ENCODE results near the gene FOXO1.

Gene FOXO1

DNA sequence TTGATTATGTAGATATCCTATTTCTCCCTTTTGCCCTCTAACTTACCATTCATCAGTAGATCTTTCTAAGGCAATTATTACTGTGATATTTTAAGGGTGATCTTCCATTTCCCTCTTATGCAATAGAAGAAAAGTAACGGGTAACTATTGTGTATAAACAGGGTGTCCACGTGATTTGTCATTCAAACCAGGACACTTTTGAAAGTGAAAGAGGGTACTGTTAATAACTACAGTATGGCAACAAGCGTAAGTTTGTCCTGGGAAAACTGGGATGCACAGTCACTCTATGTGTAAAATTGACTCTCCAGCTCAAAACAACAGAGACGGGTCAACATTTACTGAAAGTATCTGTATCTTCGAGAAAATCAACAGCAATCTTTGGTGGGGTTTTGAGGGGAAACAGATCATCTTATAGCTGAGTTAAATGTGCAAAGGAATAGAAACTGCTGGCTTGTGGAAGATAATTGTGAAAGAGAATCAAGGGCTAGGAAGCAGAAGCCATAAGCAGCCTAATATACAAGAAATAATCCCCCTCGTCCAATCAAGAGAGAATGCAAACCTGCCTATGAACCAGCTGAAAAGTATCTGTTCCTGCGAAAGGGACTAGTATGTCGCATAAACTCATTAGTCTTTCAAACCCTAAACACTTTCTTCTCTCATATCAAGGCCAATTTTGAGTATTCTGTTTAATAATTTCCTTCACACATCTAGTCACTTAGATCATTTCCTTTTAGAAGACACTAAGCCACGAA is 126.7 kb downstream of the FOXO1 start:
- DNase-seq: no peak

DNA sequence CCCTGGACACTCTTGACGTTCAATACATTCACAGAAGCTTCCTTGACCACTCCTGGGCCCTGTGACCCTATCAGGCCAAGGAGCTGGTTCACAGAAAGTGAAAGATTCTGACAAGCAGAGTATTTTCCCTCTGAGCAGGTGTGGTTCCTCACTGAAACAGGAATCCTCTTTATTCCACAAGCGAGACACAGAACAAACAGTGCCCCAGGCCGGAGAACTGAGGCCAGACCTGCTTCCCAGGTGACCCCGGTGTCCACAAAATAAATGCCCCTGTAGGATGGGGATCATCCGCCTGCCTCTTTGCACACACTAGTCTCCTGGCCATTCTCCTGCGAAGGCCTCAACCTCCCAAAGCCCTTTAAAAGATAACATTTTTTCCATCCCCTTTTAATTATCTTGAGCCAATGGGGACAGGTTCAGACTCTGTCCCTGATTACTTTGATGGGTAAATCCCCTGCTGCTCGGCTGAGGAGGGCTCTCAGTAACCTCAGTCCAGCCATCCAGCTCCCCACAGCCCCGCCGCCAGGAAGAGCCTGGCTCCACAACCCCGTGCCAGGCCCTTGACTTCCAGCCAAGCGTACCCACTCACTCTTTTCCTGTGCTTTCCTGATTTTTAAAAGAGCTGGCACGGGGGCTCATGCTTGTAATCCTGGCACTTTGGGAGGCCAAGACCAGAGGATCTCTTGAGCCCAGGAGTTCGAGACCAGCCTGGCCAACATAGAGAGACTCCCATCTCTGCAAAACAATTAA is 129.1 kb downstream of the FOXO1 start:
- DNase-seq: no peak

DNA sequence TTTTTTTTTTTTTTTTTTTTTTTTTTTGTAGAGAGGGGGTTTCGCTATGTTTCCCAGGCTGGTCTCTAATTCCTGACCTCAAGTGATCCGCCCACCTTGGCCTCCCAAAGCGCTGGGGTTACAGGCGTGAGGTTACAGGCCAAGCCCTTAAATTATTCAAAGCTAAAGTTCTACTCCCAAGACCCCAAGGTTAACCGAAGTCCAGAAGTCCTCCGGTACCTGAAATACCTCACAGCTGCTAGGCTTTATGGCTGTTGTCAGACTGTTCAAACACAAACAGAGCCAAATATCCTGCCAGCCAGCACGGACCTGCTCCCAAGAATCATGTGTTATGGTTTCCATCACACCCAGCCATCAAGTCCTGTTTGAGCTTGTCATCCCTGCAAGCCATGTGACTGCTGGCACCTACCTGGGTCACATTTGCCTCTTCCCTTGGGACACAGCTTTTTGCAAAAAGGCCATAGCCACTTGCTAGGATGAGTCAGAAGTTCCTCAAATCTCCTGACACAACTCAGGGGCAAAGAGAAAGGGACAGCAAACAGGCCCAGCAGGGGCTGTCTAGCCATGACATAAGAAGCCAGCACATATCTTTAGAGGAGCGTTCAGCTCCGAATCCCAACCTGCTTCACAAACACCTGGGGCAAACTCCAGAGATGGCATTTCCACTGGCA is 129.9 kb downstream of the FOXO1 start:
- no peak for DNase-seq

DNA sequence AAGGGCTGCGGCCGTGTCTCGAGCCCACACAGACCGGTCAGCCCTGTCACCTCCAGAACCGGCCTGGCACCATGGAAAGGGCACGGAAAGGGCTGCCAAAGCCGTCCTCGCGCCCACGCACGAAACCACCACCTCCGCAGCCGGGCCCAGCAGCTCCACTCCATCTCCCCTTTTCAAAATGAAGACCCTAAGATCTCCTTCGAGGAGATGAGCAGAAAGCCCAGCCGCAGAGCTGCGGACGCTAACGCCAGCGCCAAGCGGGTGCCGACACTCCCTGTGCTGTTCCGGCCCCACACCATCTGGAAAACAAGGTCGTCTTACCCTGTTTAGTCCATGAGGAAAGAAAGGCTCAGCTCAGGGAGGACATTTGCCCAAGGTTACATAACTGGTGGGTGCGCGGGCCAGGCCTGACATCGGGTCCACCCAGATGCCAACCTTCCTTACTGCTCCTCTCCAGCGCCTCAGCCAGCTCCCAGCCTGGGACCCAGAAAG is 131.1 kb downstream of the FOXO1 start:
- DNase-seq: no peak

DNA sequence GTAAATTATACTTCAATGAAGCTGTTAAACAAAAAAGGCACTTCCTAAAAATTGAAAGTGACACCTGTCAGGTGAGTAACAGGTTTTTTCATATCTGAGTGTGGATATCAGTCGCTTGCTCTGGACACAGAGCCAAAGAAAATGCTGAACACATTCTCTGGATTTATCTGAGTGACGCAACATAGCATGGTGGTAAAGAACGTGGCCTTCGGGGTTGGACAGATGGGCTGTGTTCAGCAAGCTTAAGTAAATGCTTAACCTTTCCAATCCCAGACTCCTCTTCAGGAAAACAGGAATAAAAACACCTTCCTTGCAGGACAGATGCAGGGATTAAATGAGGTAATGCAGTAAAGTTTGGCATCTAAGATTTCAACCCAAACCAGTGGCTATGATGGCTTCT is 132.0 kb downstream of the FOXO1 start:
- no peak for DNase-seq

DNA sequence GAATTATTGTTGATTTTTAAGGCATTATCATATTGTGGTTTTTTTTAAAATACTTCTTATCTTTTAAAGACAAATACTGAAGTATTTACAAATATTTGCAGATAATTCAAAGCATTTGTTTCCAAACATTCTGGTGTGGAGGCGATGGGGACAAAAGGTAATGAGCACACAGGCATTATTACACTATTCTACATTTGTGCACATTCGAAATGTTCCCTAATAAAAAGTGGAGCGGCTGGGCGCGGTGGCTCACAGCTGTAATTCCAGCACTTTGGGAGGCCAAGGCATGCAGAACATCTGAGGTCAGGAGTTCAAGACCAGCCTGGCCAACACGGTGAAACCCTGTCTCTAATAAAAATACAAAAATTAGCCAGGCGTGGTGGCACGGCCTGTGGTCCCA is 133.4 kb downstream of the FOXO1 start:
- no peak for DNase-seq

DNA sequence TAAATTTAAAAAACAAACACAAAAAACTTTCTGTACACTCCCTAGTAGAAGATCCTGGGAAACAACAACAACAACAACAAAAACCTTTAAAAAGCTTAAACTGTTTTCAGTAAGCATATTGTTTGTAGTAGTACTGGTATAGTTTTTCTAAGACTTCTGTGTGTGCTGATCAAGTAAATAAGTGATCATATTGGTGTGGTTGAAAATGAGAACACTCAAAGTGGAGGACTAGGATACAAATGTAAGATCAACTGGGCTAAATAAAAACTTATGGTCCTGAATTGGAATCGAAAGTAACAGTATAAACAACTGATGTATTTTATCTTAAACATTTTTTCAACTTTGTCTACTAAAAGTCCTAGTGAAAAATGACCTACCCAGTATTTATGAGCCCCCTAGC is 135.5 kb downstream of the FOXO1 start:
- DNase-seq: no peak

DNA sequence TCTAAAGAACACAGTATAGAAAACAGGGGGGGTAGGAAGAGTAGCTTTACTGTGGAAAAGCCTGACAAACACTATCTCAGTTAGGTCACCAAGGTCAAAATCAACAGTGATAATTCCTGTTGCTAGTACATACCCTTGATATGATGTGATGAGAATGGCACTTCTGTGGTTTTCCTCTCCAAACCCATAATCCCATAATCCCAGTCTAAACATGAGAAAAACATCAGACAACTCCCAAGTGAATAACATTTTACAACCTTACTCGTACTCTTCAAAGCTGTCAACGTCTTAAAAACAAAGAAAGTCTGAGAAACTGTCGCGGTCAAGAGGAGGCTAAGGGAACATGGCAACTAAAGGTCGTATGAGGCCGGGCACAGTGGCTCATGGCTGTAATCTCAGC is 137.6 kb downstream of the FOXO1 start:
- no peak for DNase-seq

DNA sequence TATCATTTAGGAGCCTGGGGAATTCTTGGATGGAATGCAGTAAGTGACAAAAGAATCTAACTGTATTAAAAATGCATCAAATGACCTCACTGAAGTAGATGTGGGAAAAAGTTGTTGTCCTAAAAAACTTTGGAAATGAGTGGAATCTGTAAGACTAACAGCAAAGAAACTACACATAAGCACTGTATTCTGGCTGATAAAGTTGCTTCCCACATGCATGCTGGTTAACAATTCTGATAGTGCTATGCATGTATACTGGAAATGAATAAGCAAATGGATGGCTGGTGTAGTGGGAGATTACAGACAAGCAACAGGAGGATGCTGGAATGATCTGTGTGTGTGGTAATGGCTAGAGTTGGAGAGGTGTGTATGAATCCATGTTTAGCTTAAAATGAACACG is 138.5 kb downstream of the FOXO1 start:
- DNase-seq: no peak

DNA sequence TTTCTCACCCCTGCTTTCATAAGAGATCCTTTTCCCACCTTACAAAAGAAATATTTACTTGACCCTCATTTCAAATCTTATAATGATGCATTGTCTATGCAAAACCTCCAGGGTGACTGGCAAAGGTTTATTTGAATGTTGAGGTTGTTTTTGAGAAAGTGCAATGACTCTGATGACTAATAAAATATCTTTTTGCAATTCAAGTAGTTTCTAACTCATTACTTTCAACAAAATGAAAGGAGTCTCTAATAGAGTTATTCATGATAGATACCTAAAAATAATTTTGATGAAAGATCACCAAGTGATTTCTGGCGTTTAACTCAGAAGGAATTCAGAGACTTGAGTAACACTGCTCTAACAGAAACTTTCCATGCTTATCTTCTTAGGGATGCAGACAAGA is 144.2 kb downstream of the FOXO1 start:
- DNase-seq: no peak

DNA sequence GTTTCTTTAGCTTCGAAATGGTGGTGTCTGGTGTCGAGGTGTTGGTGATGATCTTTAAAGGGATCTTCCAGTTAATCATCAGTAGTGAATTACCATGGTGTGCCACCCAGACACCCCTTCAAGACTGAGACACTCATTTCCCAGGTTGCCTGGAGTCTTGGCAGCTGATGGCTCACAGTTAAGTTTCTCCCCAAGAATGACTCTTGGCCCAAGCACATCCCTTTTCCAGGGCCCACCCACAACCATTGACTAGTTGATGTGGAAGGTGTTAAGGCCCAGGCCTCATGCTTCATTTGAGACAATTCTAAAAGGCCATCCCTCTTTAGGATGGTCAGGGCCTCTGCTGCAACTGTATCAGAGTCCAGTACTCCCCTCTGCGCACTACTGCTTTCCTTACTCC is 145.5 kb downstream of the FOXO1 start:
- no peak for DNase-seq

DNA sequence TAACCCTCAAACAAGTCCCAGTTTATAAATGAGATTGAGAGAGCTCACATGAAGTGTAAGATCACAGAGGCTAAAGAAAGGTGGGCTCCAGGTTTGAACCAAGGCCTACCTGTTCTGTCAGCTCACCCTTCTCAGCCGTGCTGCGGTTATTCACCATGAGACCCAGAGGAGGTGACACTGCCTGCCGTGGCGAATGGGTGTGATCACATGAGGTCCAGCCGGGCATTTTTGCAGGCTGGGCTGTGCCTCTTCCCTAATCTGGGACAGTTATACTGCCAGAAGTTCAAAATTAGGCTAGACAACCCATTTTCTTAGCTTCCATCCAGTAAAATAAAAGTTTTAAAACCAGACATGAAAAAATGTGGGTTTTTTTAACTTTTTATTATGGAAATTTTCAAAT is 146.8 kb downstream of the FOXO1 start:
- no peak for DNase-seq

DNA sequence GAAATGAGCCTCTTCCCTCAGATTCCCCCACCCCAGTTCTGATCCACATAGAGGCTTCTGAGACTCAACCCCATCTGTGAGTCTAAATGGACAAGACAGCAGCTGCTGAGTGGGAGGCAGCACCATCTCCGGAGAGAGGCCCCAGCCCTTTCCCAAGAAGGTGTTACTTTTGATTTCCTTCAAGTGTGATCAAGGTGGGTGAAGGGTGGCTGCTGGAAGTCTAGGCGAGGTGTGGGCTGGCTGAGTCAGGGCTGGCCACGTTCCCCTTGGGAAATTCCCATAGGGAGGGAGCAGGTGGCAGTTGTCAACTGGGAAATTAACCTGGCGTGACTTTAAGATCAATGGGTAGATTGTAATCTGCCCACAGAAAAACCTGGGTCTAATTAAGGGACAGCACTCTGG is 148.0 kb downstream of the FOXO1 start:
- no peak for DNase-seq

DNA sequence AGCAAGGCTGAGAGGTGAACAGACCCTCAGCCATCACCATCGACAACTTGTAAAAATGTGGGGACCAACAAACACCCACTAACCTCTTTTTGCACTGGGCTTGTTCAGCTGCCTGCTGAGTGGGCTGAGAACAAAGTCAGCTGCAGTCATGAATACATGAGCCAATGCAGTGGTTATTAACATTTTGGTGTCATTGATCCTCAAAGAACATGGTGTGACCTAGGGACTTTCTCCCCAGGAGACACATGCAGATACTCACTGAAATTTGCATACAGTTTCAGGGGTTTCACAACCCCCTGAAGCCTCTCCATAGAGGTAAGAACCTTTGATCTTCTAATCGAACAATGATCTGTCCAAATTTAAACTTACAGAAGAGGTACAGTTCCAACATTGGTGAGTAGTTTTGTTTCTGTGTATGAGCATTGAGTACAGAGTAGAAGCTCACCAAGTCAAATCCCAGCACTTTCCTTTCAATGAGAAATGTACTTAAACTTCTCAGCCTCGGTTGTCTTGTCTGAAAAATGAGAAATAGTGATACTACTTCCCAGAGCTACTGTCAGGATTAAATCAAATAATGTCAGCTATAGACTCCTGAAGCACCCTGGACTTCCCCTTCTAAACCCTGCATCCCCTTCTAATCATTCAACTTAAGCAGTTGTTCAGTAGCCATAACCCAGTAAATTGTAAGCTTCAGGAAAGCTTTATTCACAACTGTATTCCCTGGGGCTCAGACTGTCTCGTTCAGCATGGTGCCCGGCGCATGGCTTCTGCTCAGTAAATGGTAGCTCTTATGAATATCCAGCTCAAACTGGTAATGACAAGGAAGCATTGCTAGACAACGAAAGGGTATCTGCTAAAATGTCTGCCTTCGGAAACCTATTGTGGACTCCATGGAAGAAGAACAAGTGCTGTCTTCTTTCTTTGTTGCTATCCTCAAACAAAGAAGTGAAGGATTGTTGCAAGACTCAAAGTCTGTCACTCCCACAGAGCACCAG is 148.7 kb downstream of the FOXO1 start:
- DNase-seq: no peak

DNA sequence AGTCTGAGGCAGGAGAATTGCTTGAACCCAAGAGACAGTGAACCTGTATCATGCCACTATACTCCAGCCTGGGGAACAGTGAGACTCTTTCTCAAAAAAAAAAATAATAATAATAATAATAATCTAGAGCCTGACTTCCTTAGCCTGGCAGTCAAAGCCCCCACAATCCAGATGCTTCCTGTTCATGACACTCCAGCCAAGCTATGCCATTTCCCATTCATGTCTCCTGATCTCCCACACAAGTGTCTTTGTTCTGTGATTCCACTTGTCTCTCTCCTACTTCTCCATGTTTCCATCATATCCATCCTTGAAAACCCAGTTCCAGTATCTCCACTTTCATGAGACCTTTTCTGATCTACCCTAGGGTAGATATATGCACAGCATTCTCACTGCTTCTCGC is 150.7 kb downstream of the FOXO1 start:
- DNase-seq: no peak

DNA sequence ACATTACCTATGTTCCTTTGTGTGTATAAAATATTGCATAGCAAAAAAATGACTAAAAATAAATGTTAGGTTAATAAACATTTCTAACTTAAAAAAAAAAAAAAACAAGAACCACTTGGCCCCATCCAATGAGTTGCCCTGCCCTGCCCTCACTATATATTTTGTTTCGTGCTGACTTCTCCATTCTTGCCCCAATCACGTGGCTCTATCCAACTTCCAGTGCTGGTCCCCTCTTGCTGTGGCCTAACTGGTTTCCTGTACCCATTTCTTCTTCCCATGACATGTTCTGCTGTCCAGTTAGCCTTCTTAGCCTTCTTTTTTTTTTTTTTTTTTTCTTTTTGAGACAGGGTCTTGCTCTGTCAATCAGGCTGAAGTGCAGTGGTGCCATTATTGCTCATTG is 151.6 kb downstream of the FOXO1 start:
- DNase-seq: no peak

DNA sequence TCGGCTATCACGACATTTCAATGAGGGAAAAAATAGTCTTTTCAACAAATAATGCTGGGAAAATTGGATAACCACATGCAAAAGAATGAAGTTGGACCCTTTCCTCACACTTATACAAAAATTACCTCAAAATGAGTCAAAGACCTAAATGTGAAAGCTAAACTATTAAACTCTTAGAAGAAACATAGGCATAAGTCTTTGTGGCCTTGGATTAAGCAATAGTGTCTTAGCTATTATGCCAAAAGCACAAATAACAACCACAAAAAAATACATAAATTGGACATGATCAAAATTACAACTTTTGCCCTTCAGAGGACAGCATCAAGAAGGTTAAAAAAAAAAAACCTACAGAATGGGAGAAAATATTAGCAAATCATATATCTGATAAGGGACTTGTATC is 156.6 kb downstream of the FOXO1 start:
- DNase-seq: no peak

DNA sequence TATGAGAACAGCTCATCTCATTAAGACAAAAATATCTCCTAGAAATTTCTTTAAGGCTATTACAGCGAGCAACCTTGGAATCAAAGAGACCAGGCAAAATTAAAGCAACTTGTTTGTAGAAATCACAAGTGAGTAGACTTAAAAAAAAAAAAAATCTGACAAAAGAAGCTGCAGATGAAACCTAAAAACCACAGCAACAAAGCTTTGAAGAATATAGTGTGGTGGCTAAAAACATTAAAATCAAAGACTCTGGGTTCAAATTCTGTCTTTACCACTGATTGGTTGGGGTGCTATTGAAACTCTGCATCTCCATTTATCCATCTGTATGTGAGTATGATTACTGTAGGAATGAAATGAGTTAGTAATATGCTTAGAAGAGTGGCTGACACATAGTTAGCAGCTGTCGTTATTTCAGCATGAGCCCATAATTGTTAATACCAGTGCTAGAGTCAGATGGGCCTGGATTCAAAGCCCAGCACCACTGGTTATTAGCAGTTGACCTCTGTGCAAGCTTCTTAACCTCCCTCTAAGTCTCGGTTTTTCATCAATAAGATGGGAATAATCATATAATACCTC is 157.6 kb downstream of the FOXO1 start:
- DNase-seq: no peak

DNA sequence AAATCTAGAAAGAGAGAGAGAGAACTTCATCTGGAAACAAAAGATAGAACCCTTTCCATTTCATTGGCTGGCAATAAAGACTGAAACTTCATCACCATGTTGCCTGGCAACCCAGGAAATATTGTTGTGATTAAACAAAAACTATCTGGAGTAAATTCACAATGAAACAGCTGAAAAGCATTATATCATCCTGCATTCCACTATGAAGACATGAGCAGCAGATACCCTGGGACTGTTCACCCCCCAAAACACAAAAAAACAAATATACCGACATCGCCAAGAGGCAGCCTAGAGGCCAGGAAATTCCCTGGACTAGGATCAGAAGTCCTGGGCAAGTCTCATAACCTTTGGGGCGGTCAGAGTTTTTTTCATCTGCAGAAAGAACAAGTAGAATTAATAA is 158.3 kb downstream of the FOXO1 start:
- peak; percentile 54 for DNase-seq

DNA sequence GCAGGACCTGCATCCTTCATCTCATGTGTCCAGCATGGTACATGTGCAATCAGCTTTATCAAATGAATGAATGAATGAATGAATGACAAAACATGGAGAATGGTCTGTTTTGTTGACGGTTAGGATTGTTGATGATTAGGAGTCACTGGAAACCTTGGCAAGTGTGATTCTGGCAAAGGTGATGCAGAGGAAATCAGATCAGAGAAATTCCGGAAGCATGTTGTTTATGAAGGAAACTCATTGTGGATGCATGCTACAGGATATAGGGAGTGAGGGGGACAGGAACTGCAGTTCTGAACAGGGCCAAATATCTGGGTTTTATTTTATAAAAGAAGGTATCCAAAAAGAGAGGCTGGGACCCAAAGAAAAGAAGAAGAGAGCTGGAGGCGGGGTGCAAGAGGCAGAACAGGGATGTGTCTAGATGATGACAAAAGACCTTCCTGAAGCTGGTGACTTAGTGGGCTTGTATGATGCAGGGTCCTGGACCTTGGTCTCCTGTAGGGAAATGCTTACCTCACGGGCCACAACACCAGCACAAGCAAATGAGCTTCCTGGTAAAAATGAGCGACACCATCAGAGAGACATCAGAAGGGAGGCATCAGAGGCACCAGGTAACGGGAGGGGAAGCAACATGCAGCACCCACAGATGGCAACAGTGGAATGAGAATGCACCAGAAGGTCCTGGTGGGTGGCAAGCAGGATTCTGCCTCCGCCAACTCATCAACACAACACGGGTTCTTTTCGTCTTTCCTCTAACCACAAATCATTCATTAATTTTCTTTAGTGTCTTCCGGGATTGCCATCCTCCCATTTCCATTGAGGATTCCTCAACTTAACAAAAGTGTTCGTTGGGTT is 159.6 kb downstream of the FOXO1 start:
- DNase-seq: no peak
